GM08714 (cell line): Measurements from ENCODE around the gene TMC7.

Experiments used
- H3K4me3 ChIP-seq: fragments of 200-500 bp; sonication (Bioruptor generic); 2 replicates; pipeline ENCODE4 v1.5.1; 2014; ENCODE audit warnings: mild to moderate bottlenecking, low read length, inconsistent platforms
- ZNF274 ChIP-seq: IDR thresholded peaks from 2 replicates; pipeline ENCODE4 v1.6.1; 2012; ENCODE audit warnings: mild to moderate bottlenecking, low read depth, low read length

The TMC7 gene

GRCh38 chr16:19040400-19040799 is 56.7 kb downstream of the TMC7 start:
- no peak for TF ChIP-seq ZNF274
- no peak overlapping the region for H3K4me3 ChIP-seq

- no peak for TF ChIP-seq ZNF274
- H3K4me3 ChIP-seq, result no peak overlapping the region
Measured at GRCh38 chr16:19044769-19045168, 61.0 kb downstream of the TMC7 start.

DNA sequence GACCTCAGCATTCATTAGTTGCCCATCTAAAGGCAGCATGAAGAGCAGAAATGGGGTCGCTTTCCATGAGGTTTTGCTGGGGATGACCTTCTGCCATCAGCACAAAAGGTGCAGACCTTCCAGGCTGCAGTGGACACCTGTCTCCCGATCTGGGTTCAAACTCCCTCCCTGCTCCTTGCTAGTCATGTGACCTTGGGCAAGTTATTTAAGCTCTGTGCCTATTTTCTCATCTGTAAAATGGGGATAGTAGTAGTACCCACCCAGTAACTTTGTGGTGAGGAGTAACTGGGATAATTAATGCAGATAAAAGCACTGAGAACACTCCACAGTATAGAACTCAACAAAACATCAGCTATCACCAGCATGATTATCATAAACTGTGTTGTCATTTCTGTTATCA is 62.3 kb downstream of the TMC7 start:
- no peak for TF ChIP-seq ZNF274

GRCh38 chr16:19062706-19063105 is 79.0 kb downstream of the TMC7 start:
- H3K4me3 ChIP-seq, result no peak overlapping the region
- no peak for TF ChIP-seq ZNF274

More for the DNA sequence above, 62.3 kb downstream of the TMC7 start:
- H3K4me3 ChIP-seq, result no peak overlapping the region

DNA sequence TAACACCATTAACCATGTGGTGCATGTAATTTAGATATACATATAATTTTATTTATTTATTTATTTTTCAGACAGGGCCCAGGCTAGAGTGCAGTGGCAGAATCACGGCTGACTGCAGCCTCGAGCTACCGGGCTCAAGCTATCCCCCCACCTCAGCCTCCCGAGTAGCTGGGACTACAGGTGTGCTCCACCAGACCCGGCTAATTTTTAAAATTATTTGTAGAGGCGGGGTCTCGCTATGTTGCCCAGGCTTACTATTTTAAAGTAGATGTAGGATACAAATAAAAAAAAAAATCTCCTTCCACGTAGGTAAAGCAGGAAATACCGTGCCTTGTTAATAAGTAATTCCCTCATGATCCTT is 83.2 kb downstream of the TMC7 start:
- peak overlapping the region; percentile 31; the same call in 1 of the 2 replicates for H3K4me3 ChIP-seq
- no peak for TF ChIP-seq ZNF274

DNA sequence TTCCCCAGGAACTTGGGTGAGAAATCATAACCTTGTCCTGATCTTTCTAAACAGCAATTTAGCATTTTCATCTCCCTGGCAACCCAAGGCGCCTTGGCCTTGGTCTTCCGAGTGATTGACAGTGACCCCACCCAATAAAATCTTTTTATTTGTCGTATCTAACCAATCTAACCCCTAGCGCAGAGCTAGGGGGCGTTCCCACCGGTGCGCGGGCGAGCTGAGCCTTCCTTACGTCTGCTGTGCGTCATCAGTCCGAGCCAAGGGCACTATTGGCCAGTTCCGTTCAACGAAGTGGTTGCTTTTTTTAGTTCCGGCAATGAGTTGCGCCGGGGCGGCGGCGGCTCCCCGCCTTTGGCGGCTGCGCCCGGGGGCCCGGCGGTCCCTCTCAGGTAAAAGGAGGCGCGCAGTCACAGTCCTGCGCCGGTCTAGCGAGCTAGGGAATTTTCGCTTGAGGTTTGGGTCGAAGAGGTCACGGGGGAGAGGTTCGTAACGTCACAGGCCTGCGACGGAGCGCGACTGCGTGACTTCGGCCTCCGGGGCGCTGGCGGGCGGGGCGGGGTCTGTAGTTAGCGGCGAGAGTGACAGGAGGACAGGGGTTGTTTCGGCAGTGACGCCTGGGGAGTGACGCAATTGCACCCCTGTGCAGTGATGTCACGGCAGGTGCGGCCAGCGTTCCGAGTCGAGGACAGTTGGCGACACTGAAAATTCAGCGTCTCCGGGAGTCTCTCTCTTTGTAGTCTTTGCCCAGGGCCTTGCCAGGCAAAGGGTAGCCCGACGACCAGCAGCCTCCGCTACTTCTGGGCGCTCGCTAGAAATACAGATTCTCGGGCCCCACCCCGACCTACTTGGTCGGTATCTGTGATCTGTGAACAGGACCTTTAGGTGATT is 83.9 kb downstream of the TMC7 start, which contains the start of gene COQ7:
COQ7 (plus strand) TSS at position 266 of the 888 bp plus-strand sequence; CDS start at position 317, 51 bp downstream.
- TF ChIP-seq ZNF274, result no peak
- peak within 1 kb of the TSS; percentile 77 for H3K4me3 ChIP-seq

DNA sequence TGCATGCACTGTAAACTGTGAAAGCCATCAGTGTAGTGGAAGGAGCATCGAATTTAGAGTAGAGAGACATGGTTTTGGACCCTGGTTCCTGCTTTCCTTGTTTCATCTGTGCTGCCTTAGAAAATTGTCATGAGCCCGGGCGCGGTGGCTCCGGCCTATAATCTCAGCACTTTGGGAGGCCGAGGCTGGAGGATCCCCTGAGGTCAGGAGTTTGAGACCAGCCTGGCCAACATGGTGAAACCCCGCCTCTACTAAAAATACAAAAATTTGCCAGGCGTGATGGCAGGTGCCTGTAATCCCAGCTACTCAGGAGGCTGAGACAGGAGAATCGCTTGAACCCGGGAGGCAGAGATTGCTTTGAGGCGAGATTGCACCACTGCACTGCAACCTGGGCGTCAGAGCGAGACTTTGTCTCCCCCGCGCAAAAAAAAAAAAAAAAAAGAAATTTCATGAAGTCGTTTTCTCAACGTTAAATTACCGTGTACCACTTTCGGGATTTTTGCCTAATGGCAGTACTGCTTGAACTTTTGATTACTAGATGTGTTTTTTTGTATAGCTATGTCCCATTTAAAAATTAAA is 84.6 kb downstream of the TMC7 start:
- no peak for TF ChIP-seq ZNF274
- H3K4me3 ChIP-seq, result peak overlapping the region; percentile 77

- TF ChIP-seq ZNF274, result no peak
- no peak overlapping the region for H3K4me3 ChIP-seq
Measured at GRCh38 chr16:19071811-19072777, 88.4 kb downstream of the TMC7 start.

GRCh38 chr16:19073344-19073743 is 89.6 kb downstream of the TMC7 start:
- no peak for TF ChIP-seq ZNF274
- H3K4me3 ChIP-seq, result no peak overlapping the region

- TF ChIP-seq ZNF274, result no peak
- H3K4me3 ChIP-seq, result no peak overlapping the region
Measured at GRCh38 chr16:19073863-19074262, 90.1 kb downstream of the TMC7 start.

- TF ChIP-seq ZNF274, result no peak
- no peak overlapping the region for H3K4me3 ChIP-seq
Measured at GRCh38 chr16:19075511-19075910, 91.8 kb downstream of the TMC7 start.

- TF ChIP-seq ZNF274, result no peak
- no peak overlapping the region for H3K4me3 ChIP-seq
Measured at GRCh38 chr16:19077879-19078278, 94.1 kb downstream of the TMC7 start.

GRCh38 chr16:19083670-19084069 is 99.9 kb downstream of the TMC7 start:
- no peak for TF ChIP-seq ZNF274
- no peak overlapping the region for H3K4me3 ChIP-seq

DNA sequence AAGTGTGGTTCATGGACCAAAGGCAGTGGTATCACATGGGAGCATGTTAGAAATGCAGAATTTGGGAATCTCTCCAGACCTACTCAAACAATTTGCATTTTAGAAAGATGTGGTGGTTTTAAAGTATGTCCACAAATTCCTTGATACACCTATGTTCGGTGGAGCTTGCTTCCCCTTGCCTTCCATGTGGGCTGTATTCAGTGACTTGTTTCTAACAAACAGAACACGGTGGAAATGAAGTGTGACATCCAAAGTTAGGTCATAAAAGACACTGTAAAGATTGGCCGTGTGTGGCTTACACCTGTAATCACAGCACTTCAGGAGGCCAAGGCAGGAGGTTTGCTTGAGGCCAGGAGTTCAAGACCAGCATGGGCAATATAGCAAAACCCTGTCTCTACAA is 100.4 kb downstream of the TMC7 start:
- no peak overlapping the region for H3K4me3 ChIP-seq
- TF ChIP-seq ZNF274, result no peak
